NB4 (cell line): ENCODE results near the gene TENT5A.
A peak's percentile ranks its signal among the peaks of the same experiment; 100 is the strongest.
"Not testable (repeated sequence)": the region's sequence is repeated elsewhere in the genome, so short reads cannot be mapped to it uniquely, and the experiment has no call there.

ENCODE experiments used
- DNase-seq: peaks from one replicate; pipeline ENCODE4 v3.0.0; 2010; ENCODE audit warnings: low read depth
- H3K4me3 ChIP-seq: one replicate; pipeline ENCODE4 v1.5.1; 2011; ENCODE audit warnings: mild to moderate bottlenecking, low read depth, low read length, moderate library complexity
- MYC ChIP-seq: IDR thresholded peaks from 2 replicates; pipeline ENCODE4 v1.6.1; 2011; ENCODE audit warnings: low read depth, low read length
- POLR2A ChIP-seq: IDR thresholded peaks from 2 replicates; pipeline ENCODE4 v1.6.1; 2011; ENCODE audit warnings: mild to moderate bottlenecking; ENCODE audit not compliant: insufficient read length; ENCODE audit errors: extremely low read depth
- TF ChIP-seq, protein P1 (sequence below): IDR thresholded peaks from 2 replicates; pipeline ENCODE4 v1.6.1; 2011; ENCODE audit warnings: low read depth, low read length
- TF ChIP-seq, protein P2 (sequence below): IDR thresholded peaks from one replicate; pipeline ENCODE4 v1.5.1; 2012; ENCODE audit warnings: low read depth, low read length

Gene TENT5A

DNA sequence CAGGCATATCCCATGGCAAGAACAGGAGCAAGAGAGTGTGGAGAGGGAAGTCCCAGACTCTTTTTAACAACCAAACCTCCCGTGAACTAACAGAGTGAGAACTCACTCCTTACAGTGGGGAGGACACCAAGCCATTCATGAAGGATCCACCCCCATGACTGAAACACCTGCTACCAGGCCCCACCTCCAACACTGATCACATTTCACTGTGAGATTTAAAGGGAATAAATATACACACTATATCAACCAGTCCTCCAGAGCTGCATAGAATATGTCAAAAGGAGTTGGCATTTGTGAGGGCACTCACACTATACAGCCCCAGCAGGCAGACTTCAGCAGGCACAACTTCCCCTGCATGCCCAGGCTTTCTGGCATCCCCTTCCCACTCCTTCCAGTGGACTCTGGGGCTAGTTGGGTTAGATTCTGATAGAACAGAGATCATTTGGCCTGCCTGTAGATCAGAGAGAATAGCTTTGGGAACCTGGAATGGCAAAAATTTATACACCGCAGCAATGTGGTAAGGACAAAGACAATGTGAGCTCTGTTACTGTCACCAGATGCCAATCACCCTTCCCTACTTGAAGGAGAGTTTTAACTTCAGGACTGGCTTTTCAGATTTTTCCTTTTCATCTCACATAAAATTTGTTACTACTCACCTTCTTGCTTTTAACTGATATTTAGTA is 25.2 kb upstream of the TENT5A start:
- no peak overlapping the region for H3K4me3 ChIP-seq
- DNase-seq: no peak
- no peak for TF ChIP-seq POLR2A
- TF ChIP-seq, protein P1, sequence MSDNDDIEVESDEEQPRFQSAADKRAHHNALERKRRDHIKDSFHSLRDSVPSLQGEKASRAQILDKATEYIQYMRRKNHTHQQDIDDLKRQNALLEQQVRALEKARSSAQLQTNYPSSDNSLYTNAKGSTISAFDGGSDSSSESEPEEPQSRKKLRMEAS: no peak
- TF ChIP-seq MYC: no peak
- TF ChIP-seq, protein P2, sequence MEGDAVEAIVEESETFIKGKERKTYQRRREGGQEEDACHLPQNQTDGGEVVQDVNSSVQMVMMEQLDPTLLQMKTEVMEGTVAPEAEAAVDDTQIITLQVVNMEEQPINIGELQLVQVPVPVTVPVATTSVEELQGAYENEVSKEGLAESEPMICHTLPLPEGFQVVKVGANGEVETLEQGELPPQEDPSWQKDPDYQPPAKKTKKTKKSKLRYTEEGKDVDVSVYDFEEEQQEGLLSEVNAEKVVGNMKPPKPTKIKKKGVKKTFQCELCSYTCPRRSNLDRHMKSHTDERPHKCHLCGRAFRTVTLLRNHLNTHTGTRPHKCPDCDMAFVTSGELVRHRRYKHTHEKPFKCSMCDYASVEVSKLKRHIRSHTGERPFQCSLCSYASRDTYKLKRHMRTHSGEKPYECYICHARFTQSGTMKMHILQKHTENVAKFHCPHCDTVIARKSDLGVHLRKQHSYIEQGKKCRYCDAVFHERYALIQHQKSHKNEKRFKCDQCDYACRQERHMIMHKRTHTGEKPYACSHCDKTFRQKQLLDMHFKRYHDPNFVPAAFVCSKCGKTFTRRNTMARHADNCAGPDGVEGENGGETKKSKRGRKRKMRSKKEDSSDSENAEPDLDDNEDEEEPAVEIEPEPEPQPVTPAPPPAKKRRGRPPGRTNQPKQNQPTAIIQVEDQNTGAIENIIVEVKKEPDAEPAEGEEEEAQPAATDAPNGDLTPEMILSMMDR: no peak

GRCh38 chr6:81776219-81776618 is 23.7 kb upstream of the TENT5A start:
- DNase-seq: peak; percentile 68
- not testable (repeated sequence) for H3K4me3 ChIP-seq

DNA sequence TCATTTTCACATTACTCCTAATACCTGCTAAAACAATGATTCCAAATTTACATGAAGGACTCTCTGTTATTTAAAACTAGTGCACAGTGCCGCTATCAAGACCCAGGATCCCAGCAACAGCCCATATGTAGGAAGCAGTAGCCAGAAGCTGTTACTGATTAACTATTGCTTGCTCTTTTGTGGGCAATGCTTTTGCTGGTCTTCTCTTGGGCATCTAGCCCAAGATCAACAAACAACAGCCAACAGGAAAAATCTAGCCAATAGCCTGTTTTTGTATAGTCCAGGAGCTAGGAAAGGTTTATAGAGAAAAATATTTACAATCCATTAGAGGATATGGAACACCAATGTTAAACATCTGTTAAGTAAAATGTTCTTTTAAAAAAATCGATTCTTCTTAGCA is 22.1 kb upstream of the TENT5A start:
- DNase-seq: no peak
- no peak overlapping the region for H3K4me3 ChIP-seq
- TF ChIP-seq MYC: no peak

DNA sequence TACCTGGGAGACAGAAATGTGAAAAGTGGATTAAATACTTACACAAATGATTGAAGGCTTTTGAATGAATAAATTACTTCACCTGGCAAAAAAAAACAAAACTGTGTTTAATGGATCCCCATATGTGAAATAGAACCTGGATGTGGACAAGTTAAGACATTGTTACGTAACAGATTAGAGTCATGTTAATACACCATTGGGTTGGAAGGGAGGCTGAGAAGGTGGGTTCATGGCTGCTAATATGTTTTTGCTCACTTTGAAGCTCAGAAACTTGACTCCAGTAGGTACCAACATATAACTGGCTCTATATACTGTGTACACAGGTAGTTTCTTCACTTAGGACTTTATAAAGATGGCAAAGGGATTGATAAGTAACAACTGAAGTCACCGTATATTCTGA is 21.4 kb upstream of the TENT5A start:
- H3K4me3 ChIP-seq: no peak overlapping the region
- TF ChIP-seq MYC: no peak
- DNase-seq: peak; percentile 42

DNA sequence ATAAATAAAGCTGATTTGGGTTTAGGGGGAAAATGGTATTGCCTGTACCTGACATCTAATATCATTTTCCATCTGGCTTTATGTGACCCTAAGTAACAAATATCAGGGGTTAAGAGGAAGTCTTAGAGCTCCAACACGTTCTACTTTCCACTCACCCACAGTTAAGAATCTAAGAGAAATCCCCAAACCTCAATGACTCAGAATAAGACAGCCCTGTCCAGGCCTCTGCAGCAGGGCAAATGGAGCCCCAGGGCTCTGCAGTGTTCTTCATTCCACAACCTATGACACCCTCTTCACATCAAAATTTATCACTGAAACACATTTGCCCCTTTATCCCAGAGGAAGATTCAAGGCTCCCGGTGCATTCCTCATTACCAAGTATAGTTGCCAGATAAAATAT is 20.3 kb upstream of the TENT5A start:
- H3K4me3 ChIP-seq: no peak overlapping the region
- DNase-seq: peak; percentile 89
- TF ChIP-seq, protein P2: no peak
- TF ChIP-seq, protein P1: no peak

GRCh38 chr6:81771097-81771496 is 18.6 kb upstream of the TENT5A start:
- H3K4me3 ChIP-seq: no peak overlapping the region
- no peak for DNase-seq
- no peak for TF ChIP-seq POLR2A
- TF ChIP-seq, protein P2: no peak
- TF ChIP-seq, protein P1: no peak

DNA sequence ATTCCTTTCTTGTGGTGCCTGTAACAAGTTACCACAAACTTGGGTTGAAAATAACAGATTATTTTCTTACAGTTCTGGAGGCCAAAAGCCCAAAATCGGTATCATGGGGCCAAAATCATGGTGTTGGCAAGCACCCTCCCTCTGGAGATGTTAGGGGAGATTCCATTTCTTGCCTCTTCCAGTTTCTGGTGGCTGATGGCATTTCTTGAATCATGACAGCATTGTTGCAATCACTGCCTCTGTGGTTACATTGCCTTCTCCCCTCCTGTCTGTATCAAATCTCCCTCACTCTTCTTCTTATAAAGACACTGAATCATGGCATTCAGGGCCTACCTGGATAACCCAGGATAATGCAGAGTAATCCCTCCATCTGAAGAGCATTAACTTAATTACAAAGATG is 17.9 kb upstream of the TENT5A start:
- DNase-seq: peak; percentile 39
- H3K4me3 ChIP-seq: no peak overlapping the region
- TF ChIP-seq, protein P2: no peak
- TF ChIP-seq MYC (no peak), POLR2A (no peak)
- TF ChIP-seq, protein P1: no peak

DNA sequence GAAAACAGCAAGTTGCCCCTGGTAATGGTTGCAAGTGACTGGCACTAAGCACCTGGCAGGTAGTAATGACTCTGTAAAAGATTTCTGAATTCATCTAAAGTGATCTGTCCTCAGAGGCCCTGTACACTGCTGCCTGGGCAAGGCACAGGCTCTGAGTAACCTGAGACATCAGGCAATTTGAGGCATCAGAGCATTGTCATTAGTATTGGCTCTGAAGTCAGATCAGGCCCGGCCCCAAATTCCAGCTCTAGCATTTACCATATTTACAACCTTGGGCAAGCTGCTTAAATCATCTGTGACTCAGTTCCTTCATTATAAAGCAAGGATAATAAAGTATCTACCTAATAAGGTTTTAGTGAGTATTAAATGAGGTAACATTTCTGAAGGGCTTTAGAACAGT is 17.3 kb upstream of the TENT5A start:
- no peak for TF ChIP-seq POLR2A
- TF ChIP-seq MYC: no peak
- TF ChIP-seq, protein P2: no peak
- TF ChIP-seq, protein P1: no peak
- H3K4me3 ChIP-seq: no peak overlapping the region
- DNase-seq: no peak
